HEK293 (cell line): ENCODE results near the gene OPCML.

Source experiments
- CTCF ChIP-seq: fragments of 450-650 bp; formaldehyde crosslinking; IDR thresholded peaks from 2 replicates; pipeline ENCODE4 v1.5.1; 2016; ENCODE audit warnings: missing biosample characterization, missing genetic modification characterization
- INSM2 ChIP-seq: fragments of 450-650 bp; formaldehyde crosslinking; IDR thresholded peaks from 2 replicates; pipeline ENCODE4 v1.5.1; 2016; ENCODE audit warnings: missing biosample characterization, missing genetic modification characterization
- ZBTB44 ChIP-seq: fragments of 450-650 bp; IDR thresholded peaks from 2 replicates; pipeline ENCODE4 v1.5.1; 2018; ENCODE audit warnings: missing biosample characterization, mild to moderate bottlenecking, missing genetic modification characterization
- ZNF266 ChIP-seq: fragments of 450-650 bp; formaldehyde crosslinking; IDR thresholded peaks from 2 replicates; pipeline ENCODE4 v1.5.1; 2016; ENCODE audit warnings: missing biosample characterization, missing genetic modification characterization, low read depth
- ZNF280D ChIP-seq: fragments of 450-650 bp; formaldehyde crosslinking; IDR thresholded peaks from 2 replicates; pipeline ENCODE4 v1.5.1; 2016; ENCODE audit warnings: missing biosample characterization, missing genetic modification characterization
- ZNF639 ChIP-seq: fragments of 450-650 bp; formaldehyde crosslinking; IDR thresholded peaks from 2 replicates; pipeline ENCODE4 v1.5.1; 2016; ENCODE audit warnings: missing biosample characterization, missing genetic modification characterization
- ZNF664 ChIP-seq: fragments of 450-650 bp; formaldehyde crosslinking; IDR thresholded peaks from 2 replicates; pipeline ENCODE4 v1.5.1; 2016; ENCODE audit warnings: missing biosample characterization, missing genetic modification characterization

- TF ChIP-seq CTCF (tag by site-specific recombination) (no peak), ZBTB44 (tag by site-specific recombination) (no peak), ZNF639 (no peak), ZNF266 (tag by site-specific recombination) (no peak), ZNF280D (tag by site-specific recombination) (no peak), ZNF664 (tag by site-specific recombination) (no peak), INSM2 (no peak)
These were observed 570.3 kb downstream of the OPCML start for GRCh38 chr11:132962041-132962440.
